ENCODE data around the gene CCDC187. TPM values are rescaled to one million over a fixed set of nuclear protein-coding genes. Genes with fewer than 3 reads are reported as not detected.
A peak's percentile ranks its signal among the peaks of the same experiment; 100 is the strongest.

CCDC187 gene
- total RNA-seq, 1 experiment from 2014 or later, result 0.04 TPM

DNA sequence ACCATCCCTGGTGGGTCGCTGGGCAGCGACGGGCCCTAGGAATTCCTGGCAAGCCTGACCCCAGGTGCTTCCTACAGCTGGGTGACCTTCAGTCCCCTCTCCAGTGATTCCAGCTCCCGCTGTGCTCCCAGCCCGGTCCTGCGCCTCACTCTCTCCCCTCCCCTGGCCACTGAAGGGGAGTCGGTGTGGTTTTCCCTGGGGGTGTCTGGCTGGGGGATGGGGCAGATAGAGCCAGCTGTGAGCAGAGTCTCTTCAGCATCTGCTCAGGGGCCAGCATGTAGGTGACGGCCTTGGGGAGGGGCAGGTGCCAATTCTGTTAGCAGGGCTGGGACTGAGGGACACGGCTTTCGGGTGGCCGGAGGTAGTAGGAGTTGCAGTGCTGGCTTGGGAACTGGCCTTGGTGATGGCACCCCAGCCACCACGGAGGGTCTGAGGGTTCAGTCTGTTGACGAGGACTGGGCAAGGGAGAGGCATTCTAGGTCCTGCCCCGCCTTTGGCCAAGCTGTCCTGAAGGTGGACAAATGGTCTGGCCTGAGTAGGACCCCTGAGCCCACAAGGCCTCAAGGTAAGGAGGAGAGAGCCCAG lies 26.6 kb upstream of the CCDC187 start:
- no peaks in the 10 kb centered on the region for H3K36me3 Mint-ChIP-seq
- peak overlapping the region; percentile 57; the same call in 1 of the 2 replicates for H3K27ac Mint-ChIP-seq
- CTCF ChIA-PET, result interaction anchor here (0.6 to 3.4 kb wide), 3 partner anchors 9 to 33 kb away, joined by 3 to 19 read pairs (median 6); partner anchors contain the start of gene DNLZ
- TF ChIP-seq, protein P1, sequence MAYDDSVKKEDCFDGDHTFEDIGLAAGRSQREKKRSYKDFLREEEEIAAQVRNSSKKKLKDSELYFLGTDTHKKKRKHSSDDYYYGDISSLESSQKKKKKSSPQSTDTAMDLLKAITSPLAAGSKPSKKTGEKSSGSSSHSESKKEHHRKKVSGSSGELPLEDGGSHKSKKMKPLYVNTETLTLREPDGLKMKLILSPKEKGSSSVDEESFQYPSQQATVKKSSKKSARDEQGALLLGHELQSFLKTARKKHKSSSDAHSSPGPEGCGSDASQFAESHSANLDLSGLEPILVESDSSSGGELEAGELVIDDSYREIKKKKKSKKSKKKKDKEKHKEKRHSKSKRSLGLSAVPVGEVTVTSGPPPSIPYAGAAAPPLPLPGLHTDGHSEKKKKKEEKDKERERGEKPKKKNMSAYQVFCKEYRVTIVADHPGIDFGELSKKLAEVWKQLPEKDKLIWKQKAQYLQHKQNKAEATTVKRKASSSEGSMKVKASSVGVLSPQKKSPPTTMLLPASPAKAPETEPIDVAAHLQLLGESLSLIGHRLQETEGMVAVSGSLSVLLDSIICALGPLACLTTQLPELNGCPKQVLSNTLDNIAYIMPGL (CRISPR knock-in tag; IDR thresholded peaks at IDR 0.05), result no peak
- TF ChIP-seq MYBL2 (CRISPR knock-in tag; IDR thresholded peaks at IDR 0.05), result no peak
- no peak for TF ChIP-seq SMAD3 (CRISPR knock-in tag; IDR thresholded peaks at IDR 0.05; ENCODE audit: borderline replicate concordance)
- TF ChIP-seq JUN (CRISPR knock-in tag; IDR thresholded peaks at IDR 0.05), result no peak
- TF ChIP-seq ETV6 (CRISPR knock-in tag; IDR thresholded peaks at IDR 0.05), result no peak
- TF ChIP-seq, protein P2, sequence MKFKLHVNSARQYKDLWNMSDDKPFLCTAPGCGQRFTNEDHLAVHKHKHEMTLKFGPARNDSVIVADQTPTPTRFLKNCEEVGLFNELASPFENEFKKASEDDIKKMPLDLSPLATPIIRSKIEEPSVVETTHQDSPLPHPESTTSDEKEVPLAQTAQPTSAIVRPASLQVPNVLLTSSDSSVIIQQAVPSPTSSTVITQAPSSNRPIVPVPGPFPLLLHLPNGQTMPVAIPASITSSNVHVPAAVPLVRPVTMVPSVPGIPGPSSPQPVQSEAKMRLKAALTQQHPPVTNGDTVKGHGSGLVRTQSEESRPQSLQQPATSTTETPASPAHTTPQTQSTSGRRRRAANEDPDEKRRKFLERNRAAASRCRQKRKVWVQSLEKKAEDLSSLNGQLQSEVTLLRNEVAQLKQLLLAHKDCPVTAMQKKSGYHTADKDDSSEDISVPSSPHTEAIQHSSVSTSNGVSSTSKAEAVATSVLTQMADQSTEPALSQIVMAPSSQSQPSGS (CRISPR knock-in tag; IDR thresholded peaks at IDR 0.05; ENCODE audit: borderline replicate concordance, low read depth), result no peak
- no peak for TF ChIP-seq ESRRA (CRISPR knock-in tag; IDR thresholded peaks at IDR 0.05; ENCODE audit: borderline replicate concordance)
- TF ChIP-seq ZNF423 (CRISPR knock-in tag; IDR thresholded peaks at IDR 0.05), result no peak
- TF ChIP-seq, protein P3, sequence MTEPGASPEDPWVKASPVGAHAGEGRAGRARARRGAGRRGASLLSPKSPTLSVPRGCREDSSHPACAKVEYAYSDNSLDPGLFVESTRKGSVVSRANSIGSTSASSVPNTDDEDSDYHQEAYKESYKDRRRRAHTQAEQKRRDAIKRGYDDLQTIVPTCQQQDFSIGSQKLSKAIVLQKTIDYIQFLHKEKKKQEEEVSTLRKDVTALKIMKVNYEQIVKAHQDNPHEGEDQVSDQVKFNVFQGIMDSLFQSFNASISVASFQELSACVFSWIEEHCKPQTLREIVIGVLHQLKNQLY (CRISPR knock-in tag; IDR thresholded peaks at IDR 0.05), result no peak
- TF ChIP-seq, protein P4, sequence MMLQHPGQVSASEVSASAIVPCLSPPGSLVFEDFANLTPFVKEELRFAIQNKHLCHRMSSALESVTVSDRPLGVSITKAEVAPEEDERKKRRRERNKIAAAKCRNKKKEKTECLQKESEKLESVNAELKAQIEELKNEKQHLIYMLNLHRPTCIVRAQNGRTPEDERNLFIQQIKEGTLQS (CRISPR knock-in tag; conservative IDR thresholded peaks at IDR 0.05), result no peak
- no peak for TF ChIP-seq KAT7 (CRISPR knock-in tag; IDR thresholded peaks at IDR 0.05; ENCODE audit: borderline replicate concordance)
- TF ChIP-seq TEAD4 (CRISPR knock-in tag; IDR thresholded peaks at IDR 0.05), result no peak
- TF ChIP-seq, protein P5, sequence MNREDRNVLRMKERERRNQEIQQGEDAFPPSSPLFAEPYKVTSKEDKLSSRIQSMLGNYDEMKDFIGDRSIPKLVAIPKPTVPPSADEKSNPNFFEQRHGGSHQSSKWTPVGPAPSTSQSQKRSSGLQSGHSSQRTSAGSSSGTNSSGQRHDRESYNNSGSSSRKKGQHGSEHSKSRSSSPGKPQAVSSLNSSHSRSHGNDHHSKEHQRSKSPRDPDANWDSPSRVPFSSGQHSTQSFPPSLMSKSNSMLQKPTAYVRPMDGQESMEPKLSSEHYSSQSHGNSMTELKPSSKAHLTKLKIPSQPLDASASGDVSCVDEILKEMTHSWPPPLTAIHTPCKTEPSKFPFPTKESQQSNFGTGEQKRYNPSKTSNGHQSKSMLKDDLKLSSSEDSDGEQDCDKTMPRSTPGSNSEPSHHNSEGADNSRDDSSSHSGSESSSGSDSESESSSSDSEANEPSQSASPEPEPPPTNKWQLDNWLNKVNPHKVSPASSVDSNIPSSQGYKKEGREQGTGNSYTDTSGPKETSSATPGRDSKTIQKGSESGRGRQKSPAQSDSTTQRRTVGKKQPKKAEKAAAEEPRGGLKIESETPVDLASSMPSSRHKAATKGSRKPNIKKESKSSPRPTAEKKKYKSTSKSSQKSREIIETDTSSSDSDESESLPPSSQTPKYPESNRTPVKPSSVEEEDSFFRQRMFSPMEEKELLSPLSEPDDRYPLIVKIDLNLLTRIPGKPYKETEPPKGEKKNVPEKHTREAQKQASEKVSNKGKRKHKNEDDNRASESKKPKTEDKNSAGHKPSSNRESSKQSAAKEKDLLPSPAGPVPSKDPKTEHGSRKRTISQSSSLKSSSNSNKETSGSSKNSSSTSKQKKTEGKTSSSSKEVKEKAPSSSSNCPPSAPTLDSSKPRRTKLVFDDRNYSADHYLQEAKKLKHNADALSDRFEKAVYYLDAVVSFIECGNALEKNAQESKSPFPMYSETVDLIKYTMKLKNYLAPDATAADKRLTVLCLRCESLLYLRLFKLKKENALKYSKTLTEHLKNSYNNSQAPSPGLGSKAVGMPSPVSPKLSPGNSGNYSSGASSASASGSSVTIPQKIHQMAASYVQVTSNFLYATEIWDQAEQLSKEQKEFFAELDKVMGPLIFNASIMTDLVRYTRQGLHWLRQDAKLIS (CRISPR knock-in tag; IDR thresholded peaks at IDR 0.05; ENCODE audit: borderline replicate concordance), result no peak
- TF ChIP-seq, protein P6, sequence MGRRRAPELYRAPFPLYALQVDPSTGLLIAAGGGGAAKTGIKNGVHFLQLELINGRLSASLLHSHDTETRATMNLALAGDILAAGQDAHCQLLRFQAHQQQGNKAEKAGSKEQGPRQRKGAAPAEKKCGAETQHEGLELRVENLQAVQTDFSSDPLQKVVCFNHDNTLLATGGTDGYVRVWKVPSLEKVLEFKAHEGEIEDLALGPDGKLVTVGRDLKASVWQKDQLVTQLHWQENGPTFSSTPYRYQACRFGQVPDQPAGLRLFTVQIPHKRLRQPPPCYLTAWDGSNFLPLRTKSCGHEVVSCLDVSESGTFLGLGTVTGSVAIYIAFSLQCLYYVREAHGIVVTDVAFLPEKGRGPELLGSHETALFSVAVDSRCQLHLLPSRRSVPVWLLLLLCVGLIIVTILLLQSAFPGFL (CRISPR knock-in tag; IDR thresholded peaks at IDR 0.05; ENCODE audit: borderline replicate concordance), result no peak
- TF ChIP-seq, protein P7, sequence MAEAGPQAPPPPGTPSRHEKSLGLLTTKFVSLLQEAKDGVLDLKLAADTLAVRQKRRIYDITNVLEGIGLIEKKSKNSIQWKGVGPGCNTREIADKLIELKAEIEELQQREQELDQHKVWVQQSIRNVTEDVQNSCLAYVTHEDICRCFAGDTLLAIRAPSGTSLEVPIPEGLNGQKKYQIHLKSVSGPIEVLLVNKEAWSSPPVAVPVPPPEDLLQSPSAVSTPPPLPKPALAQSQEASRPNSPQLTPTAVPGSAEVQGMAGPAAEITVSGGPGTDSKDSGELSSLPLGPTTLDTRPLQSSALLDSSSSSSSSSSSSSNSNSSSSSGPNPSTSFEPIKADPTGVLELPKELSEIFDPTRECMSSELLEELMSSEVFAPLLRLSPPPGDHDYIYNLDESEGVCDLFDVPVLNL (CRISPR knock-in tag; IDR thresholded peaks at IDR 0.05; ENCODE audit: borderline replicate concordance, low read depth), result no peak
- ATAC-seq, result no peak
- H3K9me3 Mint-ChIP-seq, result no peaks in the 10 kb centered on the region
- H3K4me1 Mint-ChIP-seq, result peaks cover 7% of the 10 kb centered on the region
- H3K27me3 Mint-ChIP-seq (ENCODE audit: low read depth), result no peaks in the 10 kb centered on the region
- POLR2A ChIA-PET, result no interaction called here
- DNase-seq (ENCODE audit: low spot score), result no peak
- H3K4me3 Mint-ChIP-seq, result no peak overlapping the region
